ENCODE results near the gene FBXL16. TPM values are rescaled to one million over a fixed set of nuclear protein-coding genes. Genes with fewer than 3 reads are reported as not detected.

The FBXL16 gene
- total and polyA plus RNA-seq, 9 of the 15 experiments (the other 6 are each of a cell fraction or from before 2014, with no cell fraction given) = 0.21 to 8.2 (median 1.7) TPM

- no peak for TF ChIP-seq ZNF398 (CRISPR knock-in tag; IDR thresholded peaks at IDR 0.05)
- no peak for TF ChIP-seq CC2D1A (IDR thresholded peaks at IDR 0.05)
- no peak for TF ChIP-seq GATA2 (CRISPR knock-in tag; IDR thresholded peaks at IDR 0.05)
- no peak for TF ChIP-seq SNAPC5 (CRISPR knock-in tag; IDR thresholded peaks at IDR 0.05)
- TF ChIP-seq SP2 (IDR thresholded peaks at IDR 0.05; ENCODE audit: extremely low read depth, low read depth, low read length, poor library complexity, severe bottlenecking) = no peak
- TF ChIP-seq DEAF1 (CRISPR knock-in tag; IDR thresholded peaks at IDR 0.05) = no peak
- no peak for TF ChIP-seq SIRT6 (IDR thresholded peaks at IDR 0.05; ENCODE audit: low read depth, low read length)
- peak; percentile 92 for TF ChIP-seq VEZF1 (CRISPR knock-in tag; IDR thresholded peaks at IDR 0.05)
- peak; percentile 27 for TF ChIP-seq SAP30 (IDR thresholded peaks at IDR 0.05; ENCODE audit: borderline replicate concordance, insufficient read depth, low read depth, low read length, poor library complexity, severe bottlenecking)
- no peak for TF ChIP-seq ATF6 (CRISPR knock-in tag; IDR thresholded peaks at IDR 0.05)
- TF ChIP-seq SIN3A (IDR thresholded peaks at IDR 0.05; ENCODE audit: borderline replicate concordance in 2 of 2, control insufficient read depth in 1 of 2, low read depth in 2 of 2, low read length in 2 of 2) = no peak
- peak; percentile 79 for TF ChIP-seq ZFX (CRISPR knock-in tag; IDR thresholded peaks at IDR 0.05)
- TF ChIP-seq ZNF512 (tag; IDR thresholded peaks at IDR 0.05) = no peak
- TF ChIP-seq HSF4 (CRISPR knock-in tag; IDR thresholded peaks at IDR 0.05; ENCODE audit: borderline replicate concordance) = no peak
Measured at GRCh38 chr16:695355-696089, 10.1 kb downstream of the FBXL16 start (continued).

Measured in K562 (cell line).